ENCODE data around the gene TNS1.
A peak's percentile ranks its signal among the peaks of the same experiment; 100 is the strongest.

Gene TNS1

DNA sequence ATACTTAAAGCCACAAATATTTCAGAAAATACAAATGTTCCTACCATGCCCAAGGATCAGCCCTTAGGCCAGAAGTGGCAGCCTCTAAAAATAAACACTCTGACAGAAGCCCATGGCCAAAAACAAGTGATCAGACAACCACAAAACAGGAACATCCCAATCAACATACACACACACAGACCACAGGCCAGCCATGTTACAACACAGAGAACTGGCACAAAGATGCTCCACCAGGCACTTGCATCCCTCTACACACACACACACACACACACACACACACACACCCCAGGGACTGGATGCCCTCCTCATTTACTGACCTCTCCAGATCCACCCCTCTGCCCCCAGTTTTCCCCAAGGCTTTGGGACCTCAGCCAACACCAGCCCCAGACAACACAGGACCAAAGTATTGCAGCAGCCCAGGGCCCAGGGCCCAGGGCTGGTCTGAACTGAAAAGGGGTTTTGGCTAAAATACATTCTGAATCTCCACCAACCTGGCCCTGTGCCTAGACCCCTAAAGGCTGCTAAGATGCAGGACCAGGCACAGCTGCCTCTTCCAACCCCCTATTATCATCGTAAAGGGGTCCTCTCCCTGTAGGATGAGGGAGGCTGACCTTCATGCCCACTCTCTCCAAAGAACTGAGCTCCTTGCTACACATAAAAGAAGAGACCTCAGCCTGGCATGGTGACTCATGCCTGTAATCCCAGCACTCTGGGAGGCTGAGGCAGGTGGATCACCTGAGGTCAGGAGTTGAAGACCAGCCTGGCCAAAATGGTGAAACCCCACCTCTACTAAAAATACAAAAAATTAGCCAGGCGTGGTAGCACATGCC, 151.4 kb downstream of the TNS1 start:
- H3K4me3 ChIP-seq (replicated peaks; ENCODE audit: insufficient read depth, low read length) = no peak overlapping the region
- no peaks in the 10 kb centered on the region for H3K27me3 ChIP-seq (ENCODE audit: insufficient read depth, poor library complexity, severe bottlenecking)
- TF ChIP-seq, protein P1, sequence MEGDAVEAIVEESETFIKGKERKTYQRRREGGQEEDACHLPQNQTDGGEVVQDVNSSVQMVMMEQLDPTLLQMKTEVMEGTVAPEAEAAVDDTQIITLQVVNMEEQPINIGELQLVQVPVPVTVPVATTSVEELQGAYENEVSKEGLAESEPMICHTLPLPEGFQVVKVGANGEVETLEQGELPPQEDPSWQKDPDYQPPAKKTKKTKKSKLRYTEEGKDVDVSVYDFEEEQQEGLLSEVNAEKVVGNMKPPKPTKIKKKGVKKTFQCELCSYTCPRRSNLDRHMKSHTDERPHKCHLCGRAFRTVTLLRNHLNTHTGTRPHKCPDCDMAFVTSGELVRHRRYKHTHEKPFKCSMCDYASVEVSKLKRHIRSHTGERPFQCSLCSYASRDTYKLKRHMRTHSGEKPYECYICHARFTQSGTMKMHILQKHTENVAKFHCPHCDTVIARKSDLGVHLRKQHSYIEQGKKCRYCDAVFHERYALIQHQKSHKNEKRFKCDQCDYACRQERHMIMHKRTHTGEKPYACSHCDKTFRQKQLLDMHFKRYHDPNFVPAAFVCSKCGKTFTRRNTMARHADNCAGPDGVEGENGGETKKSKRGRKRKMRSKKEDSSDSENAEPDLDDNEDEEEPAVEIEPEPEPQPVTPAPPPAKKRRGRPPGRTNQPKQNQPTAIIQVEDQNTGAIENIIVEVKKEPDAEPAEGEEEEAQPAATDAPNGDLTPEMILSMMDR (IDR thresholded peaks at IDR 0.05; ENCODE audit: insufficient read depth, low read length) = no peak
- TF ChIP-seq, protein P2, sequence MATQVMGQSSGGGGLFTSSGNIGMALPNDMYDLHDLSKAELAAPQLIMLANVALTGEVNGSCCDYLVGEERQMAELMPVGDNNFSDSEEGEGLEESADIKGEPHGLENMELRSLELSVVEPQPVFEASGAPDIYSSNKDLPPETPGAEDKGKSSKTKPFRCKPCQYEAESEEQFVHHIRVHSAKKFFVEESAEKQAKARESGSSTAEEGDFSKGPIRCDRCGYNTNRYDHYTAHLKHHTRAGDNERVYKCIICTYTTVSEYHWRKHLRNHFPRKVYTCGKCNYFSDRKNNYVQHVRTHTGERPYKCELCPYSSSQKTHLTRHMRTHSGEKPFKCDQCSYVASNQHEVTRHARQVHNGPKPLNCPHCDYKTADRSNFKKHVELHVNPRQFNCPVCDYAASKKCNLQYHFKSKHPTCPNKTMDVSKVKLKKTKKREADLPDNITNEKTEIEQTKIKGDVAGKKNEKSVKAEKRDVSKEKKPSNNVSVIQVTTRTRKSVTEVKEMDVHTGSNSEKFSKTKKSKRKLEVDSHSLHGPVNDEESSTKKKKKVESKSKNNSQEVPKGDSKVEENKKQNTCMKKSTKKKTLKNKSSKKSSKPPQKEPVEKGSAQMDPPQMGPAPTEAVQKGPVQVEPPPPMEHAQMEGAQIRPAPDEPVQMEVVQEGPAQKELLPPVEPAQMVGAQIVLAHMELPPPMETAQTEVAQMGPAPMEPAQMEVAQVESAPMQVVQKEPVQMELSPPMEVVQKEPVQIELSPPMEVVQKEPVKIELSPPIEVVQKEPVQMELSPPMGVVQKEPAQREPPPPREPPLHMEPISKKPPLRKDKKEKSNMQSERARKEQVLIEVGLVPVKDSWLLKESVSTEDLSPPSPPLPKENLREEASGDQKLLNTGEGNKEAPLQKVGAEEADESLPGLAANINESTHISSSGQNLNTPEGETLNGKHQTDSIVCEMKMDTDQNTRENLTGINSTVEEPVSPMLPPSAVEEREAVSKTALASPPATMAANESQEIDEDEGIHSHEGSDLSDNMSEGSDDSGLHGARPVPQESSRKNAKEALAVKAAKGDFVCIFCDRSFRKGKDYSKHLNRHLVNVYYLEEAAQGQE (IDR thresholded peaks at IDR 0.05; ENCODE audit: insufficient replicate concordance, low read depth) = no peak
- TF ChIP-seq POLR2AphosphoS5 (IDR thresholded peaks at IDR 0.05; ENCODE audit: low read depth) (no peak), GABPA (IDR thresholded peaks at IDR 0.05; ENCODE audit: low read depth) (no peak), SPI1 (IDR thresholded peaks at IDR 0.05; ENCODE audit: borderline replicate concordance, low read depth) (no peak)
- no peak overlapping the region for H3K27ac ChIP-seq (replicated peaks)
- peak in 1 of 2 experiments; percentile 49 for DNase-seq (ENCODE audit: low read depth in 1 of 2, low spot score in 1 of 2)

DNA sequence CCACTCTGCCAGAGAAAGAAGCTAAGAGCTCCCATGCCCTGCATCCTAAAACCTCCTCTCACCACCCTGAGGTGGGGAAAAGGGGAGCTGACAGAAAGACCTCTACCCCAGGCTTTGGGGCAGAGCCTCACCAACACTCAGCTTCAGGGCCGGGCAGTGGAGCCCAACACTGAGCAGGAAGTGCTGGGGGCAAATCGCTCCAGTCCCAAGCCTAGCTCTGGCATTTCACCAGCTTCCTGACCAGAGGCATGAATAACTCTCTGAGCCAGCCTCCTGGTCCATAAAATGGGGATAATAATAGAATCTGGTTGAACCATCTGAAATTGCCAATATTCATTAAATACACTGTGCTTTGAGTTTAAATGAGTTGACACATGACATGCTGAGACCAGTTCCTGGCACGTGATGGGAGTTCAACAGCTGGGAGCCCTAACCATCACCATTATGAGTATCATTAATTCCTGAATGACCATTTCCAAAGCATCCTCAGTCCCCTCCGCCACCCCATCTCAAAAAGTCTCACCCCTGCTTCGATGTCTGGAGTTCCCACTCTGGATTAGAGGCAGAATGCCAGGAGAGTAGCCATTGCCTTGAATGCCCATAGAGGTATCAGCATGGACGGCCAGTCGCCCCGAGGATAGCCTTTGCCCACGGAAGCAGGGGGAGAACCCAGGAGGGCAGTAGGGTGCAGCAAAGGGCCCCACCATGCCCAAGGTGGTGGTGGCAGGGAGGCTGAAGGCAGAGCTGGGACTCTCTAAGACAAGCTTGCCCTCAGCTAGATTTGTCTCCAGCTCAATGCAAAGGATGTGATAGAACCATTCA, 153.4 kb downstream of the TNS1 start:
- DNase-seq (ENCODE audit: low read depth in 1 of 2, low spot score in 1 of 2) = no peak
- TF ChIP-seq, protein P2 (IDR thresholded peaks at IDR 0.05; ENCODE audit: insufficient replicate concordance, low read depth) = no peak
- TF ChIP-seq POLR2AphosphoS5 (IDR thresholded peaks at IDR 0.05; ENCODE audit: low read depth) (no peak), GABPA (IDR thresholded peaks at IDR 0.05; ENCODE audit: low read depth) (no peak), SPI1 (IDR thresholded peaks at IDR 0.05; ENCODE audit: borderline replicate concordance, low read depth) (no peak)
- TF ChIP-seq, protein P1 (IDR thresholded peaks at IDR 0.05; ENCODE audit: insufficient read depth, low read length) = no peak
- H3K27ac ChIP-seq (replicated peaks) = no peak overlapping the region

DNA sequence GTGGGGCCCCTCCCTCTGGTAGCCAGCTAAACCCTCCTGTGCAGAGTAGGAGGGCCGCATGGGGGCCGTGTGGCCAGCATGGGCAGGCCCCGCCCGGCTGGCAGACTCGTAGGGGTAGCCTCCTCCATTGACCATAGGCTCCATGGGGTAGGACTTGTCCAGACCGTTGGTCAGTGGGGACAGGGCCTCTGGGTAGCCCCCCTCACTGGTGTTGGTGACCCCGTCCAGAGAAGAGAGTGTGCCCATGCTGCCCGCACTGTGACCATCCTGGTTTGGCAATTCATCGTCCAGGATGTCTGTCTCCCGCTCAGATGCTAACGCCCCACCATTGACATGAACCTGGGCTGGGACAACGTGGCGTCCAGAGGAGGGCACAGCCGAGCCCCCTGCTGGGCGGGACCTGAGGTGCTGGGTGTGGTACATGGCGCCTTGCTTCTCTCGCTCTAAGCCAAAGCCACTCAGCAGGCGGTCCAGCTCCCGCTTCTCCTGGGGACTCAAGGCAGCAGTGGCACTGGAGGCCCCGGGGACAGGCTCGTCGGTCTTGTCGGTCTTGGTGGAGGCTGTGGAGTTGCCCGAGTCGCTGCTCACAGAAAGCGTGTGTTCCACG, 154.3 kb downstream of the TNS1 start:
- no peak for DNase-seq (ENCODE audit: low read depth in 1 of 2, low spot score in 1 of 2)
- H3K4me3 ChIP-seq (replicated peaks; ENCODE audit: insufficient read depth, low read length) = no peak overlapping the region
- TF ChIP-seq SPI1 (IDR thresholded peaks at IDR 0.05; ENCODE audit: borderline replicate concordance, low read depth) (no peak), POLR2AphosphoS5 (IDR thresholded peaks at IDR 0.05; ENCODE audit: low read depth) (no peak), GABPA (IDR thresholded peaks at IDR 0.05; ENCODE audit: low read depth) (no peak)
- TF ChIP-seq, protein P1 (IDR thresholded peaks at IDR 0.05; ENCODE audit: insufficient read depth, low read length) = no peak
- TF ChIP-seq, protein P2 (IDR thresholded peaks at IDR 0.05; ENCODE audit: insufficient replicate concordance, low read depth) = no peak
- no peak overlapping the region for H3K27ac ChIP-seq (replicated peaks)
- H3K27me3 ChIP-seq (ENCODE audit: insufficient read depth, poor library complexity, severe bottlenecking) = no peaks in the 10 kb centered on the region

More for the DNA sequence above, 153.4 kb downstream of the TNS1 start:
- no peak overlapping the region for H3K4me3 ChIP-seq (replicated peaks; ENCODE audit: insufficient read depth, low read length)
- H3K27me3 ChIP-seq (ENCODE audit: insufficient read depth, poor library complexity, severe bottlenecking) = no peaks in the 10 kb centered on the region
